ENCODE measurements around the gene STXBP5L.
"Not testable (repeated sequence)": the region's sequence is repeated elsewhere in the genome, so short reads cannot be mapped to it uniquely, and the experiment has no call there.

STXBP5L gene

GRCh38 chr3:120985242-120985641, 77.2 kb downstream of the STXBP5L start:
- Histone ChIP-seq H3K4me2 (no peak overlapping the region), H3K4me1 (peaks cover 10% of the 10 kb centered on the region; the same call in 1 of the 2 replicates), H3K9ac (no peak overlapping the region)

GRCh38 chr3:120988994-120989393, 81.0 kb downstream of the STXBP5L start:
- H3K4me2 ChIP-seq = no peak overlapping the region
- no peaks in the 10 kb centered on the region for H3K36me3 ChIP-seq
- 0 out of 2 replicates have a peak, but pooled peaks cover 8% of the 10 kb centered on the region for H3K9me3 ChIP-seq
- TF ChIP-seq Cebpa-rat (IDR thresholded peaks at IDR 0.05) = no peak
- no peak overlapping the region for H3K4me3 ChIP-seq
- no peak overlapping the region for H3K27ac ChIP-seq
- H3K4me1 ChIP-seq = peaks cover 1% of the 10 kb centered on the region; the same call in 1 of the 2 replicates
- no peaks in the 10 kb centered on the region for H3K27me3 ChIP-seq
- H3K9ac ChIP-seq = no peak overlapping the region
- no peaks in the 10 kb centered on the region for H4K20me1 ChIP-seq

More at GRCh38 chr3:120985242-120985641, 77.2 kb downstream of the STXBP5L start:
- Histone ChIP-seq H3K4me3 (no peak overlapping the region), H4K20me1 (no peaks in the 10 kb centered on the region; the same call in 1 of the 2 replicates), H3K36me3 (no peaks in the 10 kb centered on the region; the same call in 1 of the 2 replicates), H3K9me3 (peaks cover 12% of the 10 kb centered on the region), H3K27me3 (no peaks in the 10 kb centered on the region), H3K27ac (no peak overlapping the region)
- TF ChIP-seq Cebpa-rat (IDR thresholded peaks at IDR 0.05) = no peak

GRCh38 chr3:121018917-121019321, 110.9 kb downstream of the STXBP5L start:
- no peaks in the 10 kb centered on the region for H3K4me1 ChIP-seq
- H4K20me1 ChIP-seq = no peaks in the 10 kb centered on the region
- no peak overlapping the region for H3K9ac ChIP-seq
- H3K4me3 ChIP-seq = no peak overlapping the region
- H3K4me2 ChIP-seq = no peak overlapping the region
- H3K27ac ChIP-seq = no peak overlapping the region
- H3K9me3 ChIP-seq = peaks cover 2% of the 10 kb centered on the region; the same call in 1 of the 2 replicates
- no peak for TF ChIP-seq Cebpa-rat (IDR thresholded peaks at IDR 0.05)
- H3K36me3 ChIP-seq = peaks cover 9% of the 10 kb centered on the region; the same call in 1 of the 2 replicates
- H3K27me3 ChIP-seq = no peaks in the 10 kb centered on the region

GRCh38 chr3:121063628-121064027, 155.6 kb downstream of the STXBP5L start:
- Histone ChIP-seq H3K9me3 (no peaks in the 10 kb centered on the region), H3K4me2 (no peak overlapping the region), H3K27me3 (no peaks in the 10 kb centered on the region), H3K27ac (no peak overlapping the region), H3K9ac (no peak overlapping the region), H3K36me3 (no peaks in the 10 kb centered on the region; the same call in 1 of the 2 replicates), H3K4me1 (no peaks in the 10 kb centered on the region), H4K20me1 (no peaks in the 10 kb centered on the region), H3K4me3 (no peak overlapping the region)
- TF ChIP-seq Cebpa-rat (IDR thresholded peaks at IDR 0.05) = no peak

- Histone ChIP-seq H3K36me3 (no peaks in the 10 kb centered on the region; the same call in 1 of the 2 replicates), H4K20me1 (no peaks in the 10 kb centered on the region), H3K27me3 (no peaks in the 10 kb centered on the region), H3K4me3 (no peak overlapping the region), H3K4me2 (no peak overlapping the region), H3K4me1 (no peaks in the 10 kb centered on the region), H3K27ac (no peak overlapping the region), H3K9ac (no peak overlapping the region), H3K9me3 (no peaks in the 10 kb centered on the region)
- TF ChIP-seq Cebpa-rat (IDR thresholded peaks at IDR 0.05) = no peak
Measured at GRCh38 chr3:121064121-121064520, 156.1 kb downstream of the STXBP5L start.

DNA sequence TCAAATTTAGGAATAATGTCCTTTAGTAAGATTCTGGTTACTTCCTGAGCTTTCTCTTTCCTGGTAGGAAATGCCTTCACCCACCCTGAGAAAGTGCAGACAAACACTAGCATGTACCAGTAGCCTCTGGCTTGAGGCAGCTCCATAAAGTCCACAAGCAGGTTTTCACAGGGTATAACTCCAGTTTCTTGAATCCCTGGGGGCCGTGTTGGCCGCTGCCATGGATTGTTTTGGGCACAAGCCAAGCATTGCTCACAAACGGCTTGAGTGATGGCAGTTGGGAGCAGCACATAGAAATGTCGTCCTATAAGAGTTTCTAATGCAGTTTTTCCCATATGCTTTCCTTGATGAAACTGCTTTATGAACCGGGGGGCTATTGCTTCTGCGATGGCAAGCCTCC, 164.1 kb downstream of the STXBP5L start:
- no peaks in the 10 kb centered on the region for H4K20me1 ChIP-seq
- H3K9me3 ChIP-seq = peaks cover 4% of the 10 kb centered on the region
- H3K36me3 ChIP-seq = no peaks in the 10 kb centered on the region
- H3K27ac ChIP-seq = no peak overlapping the region
- H3K4me1 ChIP-seq = peaks cover 7% of the 10 kb centered on the region; the same call in 1 of the 2 replicates
- no peak overlapping the region for H3K4me2 ChIP-seq
- H3K27me3 ChIP-seq = no peaks in the 10 kb centered on the region
- no peak for TF ChIP-seq Cebpa-rat (IDR thresholded peaks at IDR 0.05)
- no peak overlapping the region for H3K9ac ChIP-seq
- H3K4me3 ChIP-seq = no peak overlapping the region

DNA sequence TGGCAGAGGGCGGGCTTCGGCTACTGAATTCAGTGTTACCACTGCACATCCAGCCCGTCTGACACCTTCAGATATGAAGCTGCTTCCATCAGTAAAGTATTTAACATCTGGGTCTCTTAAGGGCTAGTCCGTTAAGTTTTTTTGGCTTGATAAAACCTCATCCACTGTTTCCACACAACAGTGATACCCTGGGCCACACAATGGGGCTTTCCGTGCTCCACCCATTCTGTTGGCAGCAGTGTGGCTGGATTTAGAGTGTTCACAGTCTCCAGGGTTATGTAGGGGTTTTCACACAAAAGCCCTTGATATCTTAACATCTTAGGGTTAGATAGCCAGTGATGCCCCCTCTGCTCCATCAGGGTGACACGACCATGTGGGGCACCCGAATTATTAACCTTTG, 165.0 kb downstream of the STXBP5L start:
- peaks cover 7% of the 10 kb centered on the region; the same call in 1 of the 2 replicates for H3K4me1 ChIP-seq
- no peaks in the 10 kb centered on the region for H4K20me1 ChIP-seq
- H3K27me3 ChIP-seq = no peaks in the 10 kb centered on the region
- no peak for TF ChIP-seq Cebpa-rat (IDR thresholded peaks at IDR 0.05)
- no peak overlapping the region for H3K27ac ChIP-seq
- H3K4me2 ChIP-seq = no peak overlapping the region
- H3K4me3 ChIP-seq = no peak overlapping the region
- H3K36me3 ChIP-seq = no peaks in the 10 kb centered on the region
- H3K9me3 ChIP-seq = peaks cover 7% of the 10 kb centered on the region
- no peak overlapping the region for H3K9ac ChIP-seq

GRCh38 chr3:121075191-121075590, 167.2 kb downstream of the STXBP5L start:
- Histone ChIP-seq H3K4me2 (no peak overlapping the region), H3K27me3 (no peaks in the 10 kb centered on the region), H3K9ac (no peak overlapping the region), H3K9me3 (peaks cover 17% of the 10 kb centered on the region), H3K4me3 (no peak overlapping the region), H3K36me3 (no peaks in the 10 kb centered on the region), H3K27ac (no peak overlapping the region), H3K4me1 (peaks cover 7% of the 10 kb centered on the region; the same call in 1 of the 2 replicates), H4K20me1 (no peaks in the 10 kb centered on the region)
- no peak for TF ChIP-seq Cebpa-rat (IDR thresholded peaks at IDR 0.05)

DNA sequence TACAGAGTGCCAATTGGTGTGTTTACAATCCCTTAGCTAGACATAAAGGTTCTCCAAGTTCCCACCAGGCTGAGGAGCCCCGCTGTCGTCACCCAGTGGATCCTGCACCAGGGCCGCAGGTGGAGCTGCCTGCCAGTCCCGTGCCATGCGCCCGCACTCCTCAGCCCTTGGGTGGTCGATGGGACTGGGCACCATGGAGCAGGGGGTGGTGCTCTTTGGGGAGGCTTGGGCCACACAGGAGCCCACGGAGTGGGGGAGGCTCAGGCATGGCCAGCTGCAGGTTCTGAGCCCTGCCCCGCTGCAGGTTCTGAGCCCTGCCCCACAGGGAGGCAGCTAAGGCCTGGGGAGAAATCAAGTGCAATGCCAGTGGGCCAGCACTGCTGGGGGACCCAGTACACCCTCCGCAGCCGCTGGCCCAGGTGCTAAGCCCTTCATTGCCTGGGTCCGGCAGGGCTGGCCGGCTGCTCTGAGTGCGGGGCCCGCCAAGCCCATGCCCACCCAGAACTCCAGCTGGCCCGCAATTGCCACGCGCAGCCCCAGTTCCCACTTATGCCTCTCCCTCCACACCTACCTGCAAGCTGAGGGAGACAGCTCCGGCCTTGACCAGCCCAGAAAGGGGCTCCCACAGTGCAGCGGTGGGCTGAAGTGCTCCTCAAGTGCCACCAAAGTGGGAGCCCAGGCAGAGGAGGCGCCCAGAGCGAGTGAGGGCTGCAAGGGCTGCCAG, 170.5 kb downstream of the STXBP5L start:
- not testable (repeated sequence) for H3K4me3 ChIP-seq, H3K4me1 ChIP-seq, H3K27ac ChIP-seq

GRCh38 chr3:121096953-121097352, 188.9 kb downstream of the STXBP5L start:
- H3K4me1 ChIP-seq = no peaks in the 10 kb centered on the region
- H3K27me3 ChIP-seq = no peaks in the 10 kb centered on the region
- H3K27ac ChIP-seq = no peak overlapping the region
- no peaks in the 10 kb centered on the region for H3K36me3 ChIP-seq
- no peaks in the 10 kb centered on the region for H3K9me3 ChIP-seq
- no peak overlapping the region for H3K9ac ChIP-seq
- no peak for TF ChIP-seq Cebpa-rat (IDR thresholded peaks at IDR 0.05)
- no peaks in the 10 kb centered on the region for H4K20me1 ChIP-seq
- H3K4me3 ChIP-seq = no peak overlapping the region
- no peak overlapping the region for H3K4me2 ChIP-seq

More for the DNA sequence above, 170.5 kb downstream of the STXBP5L start:
- peaks cover 28% of the 10 kb centered on the region for H3K9me3 ChIP-seq
- not testable (repeated sequence) for H3K36me3 ChIP-seq, H3K4me2 ChIP-seq, H3K27me3 ChIP-seq, H4K20me1 ChIP-seq, H3K9ac ChIP-seq

DNA sequence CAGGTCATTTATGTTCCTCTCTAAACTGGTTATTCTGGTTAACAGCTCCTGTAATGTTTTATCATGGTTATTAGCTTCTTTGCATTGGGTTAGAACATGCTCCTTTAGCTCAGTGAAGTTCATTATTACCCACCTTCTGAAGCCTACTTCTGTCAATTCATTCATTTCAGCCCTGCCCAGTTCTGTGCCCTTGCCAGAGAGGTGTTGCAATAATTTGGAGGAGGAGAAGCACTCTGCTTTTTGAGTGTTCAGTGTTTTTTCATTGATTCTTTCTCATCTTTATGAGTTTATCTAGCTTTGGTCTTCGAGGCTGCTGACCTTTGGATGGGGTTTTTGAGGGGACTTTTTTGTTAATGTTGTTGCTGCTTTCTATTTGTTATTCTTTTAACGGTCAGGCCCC, 203.1 kb downstream of the STXBP5L start:
- H3K9me3 ChIP-seq, H4K20me1 ChIP-seq, H3K27me3 ChIP-seq, H3K4me1 ChIP-seq, H3K9ac ChIP-seq, H3K27ac ChIP-seq, H3K4me2 ChIP-seq, H3K4me3 ChIP-seq, H3K36me3 ChIP-seq: not testable (repeated sequence)

All from BLaER1 (cell line).